Measurements from ENCODE around the gene LMX1B.

LMX1B gene

DNA sequence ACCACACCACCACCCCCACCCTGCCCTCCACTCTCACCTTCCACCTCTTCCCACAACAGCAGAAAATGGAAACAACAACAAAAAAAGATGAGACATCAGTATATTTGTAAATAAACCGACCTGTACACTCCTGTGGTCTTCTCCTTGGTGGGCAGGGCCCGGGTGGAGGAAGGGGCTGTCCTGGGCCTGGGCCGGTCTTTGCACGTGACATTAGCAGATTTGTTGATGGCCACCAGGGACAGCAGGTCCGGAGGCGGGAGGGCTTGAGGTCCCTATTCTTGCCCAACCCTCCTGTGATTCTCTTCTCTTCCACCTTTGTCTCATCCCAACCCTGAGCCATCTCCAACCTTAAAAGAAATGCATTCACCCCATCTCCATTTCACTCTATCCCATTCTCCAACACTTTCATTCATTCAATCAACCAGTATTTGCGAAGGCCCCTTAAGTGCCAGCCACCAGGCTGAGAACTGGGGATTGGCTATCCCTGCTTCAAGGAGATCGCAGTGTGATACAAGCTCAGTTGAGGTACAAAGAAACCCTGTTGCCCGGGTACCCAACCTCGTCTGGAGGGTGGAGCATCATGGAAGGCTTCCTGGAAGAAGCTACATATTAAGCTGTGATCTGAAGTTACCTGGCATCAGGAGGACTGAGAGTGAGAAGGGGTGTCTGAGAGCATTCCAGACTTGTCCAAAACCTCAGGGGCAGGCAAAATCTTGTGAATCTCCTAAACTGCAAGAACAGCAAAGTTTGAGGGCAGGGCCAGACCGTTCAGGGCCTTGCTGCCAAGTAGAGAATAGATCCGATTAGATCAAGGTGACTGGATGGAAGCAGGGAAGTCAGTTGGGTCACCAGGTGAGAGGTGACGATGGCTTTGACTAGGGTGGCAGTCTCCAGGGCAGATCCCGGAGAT lies 87.4 kb downstream of the LMX1B start:
- H3K27ac ChIP-seq: no peak overlapping the region
- peak; percentile 59 for DNase-seq (ENCODE audit: low spot score)
- TF ChIP-seq, protein P1, sequence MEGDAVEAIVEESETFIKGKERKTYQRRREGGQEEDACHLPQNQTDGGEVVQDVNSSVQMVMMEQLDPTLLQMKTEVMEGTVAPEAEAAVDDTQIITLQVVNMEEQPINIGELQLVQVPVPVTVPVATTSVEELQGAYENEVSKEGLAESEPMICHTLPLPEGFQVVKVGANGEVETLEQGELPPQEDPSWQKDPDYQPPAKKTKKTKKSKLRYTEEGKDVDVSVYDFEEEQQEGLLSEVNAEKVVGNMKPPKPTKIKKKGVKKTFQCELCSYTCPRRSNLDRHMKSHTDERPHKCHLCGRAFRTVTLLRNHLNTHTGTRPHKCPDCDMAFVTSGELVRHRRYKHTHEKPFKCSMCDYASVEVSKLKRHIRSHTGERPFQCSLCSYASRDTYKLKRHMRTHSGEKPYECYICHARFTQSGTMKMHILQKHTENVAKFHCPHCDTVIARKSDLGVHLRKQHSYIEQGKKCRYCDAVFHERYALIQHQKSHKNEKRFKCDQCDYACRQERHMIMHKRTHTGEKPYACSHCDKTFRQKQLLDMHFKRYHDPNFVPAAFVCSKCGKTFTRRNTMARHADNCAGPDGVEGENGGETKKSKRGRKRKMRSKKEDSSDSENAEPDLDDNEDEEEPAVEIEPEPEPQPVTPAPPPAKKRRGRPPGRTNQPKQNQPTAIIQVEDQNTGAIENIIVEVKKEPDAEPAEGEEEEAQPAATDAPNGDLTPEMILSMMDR (IDR thresholded peaks at IDR 0.05): no peak

DNA sequence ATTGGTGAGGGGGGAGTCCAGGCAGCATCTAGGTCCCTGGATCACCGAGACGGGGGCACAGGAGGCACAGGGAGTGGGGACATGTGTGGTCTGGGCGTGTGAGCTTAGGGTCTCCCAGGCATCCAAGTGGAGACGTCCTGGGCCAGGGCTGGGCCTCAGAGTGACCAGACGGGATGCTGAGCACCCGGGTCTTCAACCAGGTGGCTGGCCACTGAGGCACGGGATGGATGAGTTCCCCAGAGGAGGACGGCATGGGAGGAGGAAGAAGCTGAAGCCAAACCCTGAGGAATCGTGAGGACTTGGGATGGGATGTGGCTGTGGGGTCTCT lies 88.0 kb downstream of the LMX1B start:
- Histone ChIP-seq H3K4me3 (no peak overlapping the region), H3K27ac (no peak overlapping the region)
- TF ChIP-seq, protein P1 (IDR thresholded peaks at IDR 0.05): no peak
- DNase-seq (ENCODE audit: low spot score): peak; percentile 65

More for the DNA sequence above, 87.4 kb downstream of the LMX1B start:
- no peak overlapping the region for H3K4me3 ChIP-seq

DNA sequence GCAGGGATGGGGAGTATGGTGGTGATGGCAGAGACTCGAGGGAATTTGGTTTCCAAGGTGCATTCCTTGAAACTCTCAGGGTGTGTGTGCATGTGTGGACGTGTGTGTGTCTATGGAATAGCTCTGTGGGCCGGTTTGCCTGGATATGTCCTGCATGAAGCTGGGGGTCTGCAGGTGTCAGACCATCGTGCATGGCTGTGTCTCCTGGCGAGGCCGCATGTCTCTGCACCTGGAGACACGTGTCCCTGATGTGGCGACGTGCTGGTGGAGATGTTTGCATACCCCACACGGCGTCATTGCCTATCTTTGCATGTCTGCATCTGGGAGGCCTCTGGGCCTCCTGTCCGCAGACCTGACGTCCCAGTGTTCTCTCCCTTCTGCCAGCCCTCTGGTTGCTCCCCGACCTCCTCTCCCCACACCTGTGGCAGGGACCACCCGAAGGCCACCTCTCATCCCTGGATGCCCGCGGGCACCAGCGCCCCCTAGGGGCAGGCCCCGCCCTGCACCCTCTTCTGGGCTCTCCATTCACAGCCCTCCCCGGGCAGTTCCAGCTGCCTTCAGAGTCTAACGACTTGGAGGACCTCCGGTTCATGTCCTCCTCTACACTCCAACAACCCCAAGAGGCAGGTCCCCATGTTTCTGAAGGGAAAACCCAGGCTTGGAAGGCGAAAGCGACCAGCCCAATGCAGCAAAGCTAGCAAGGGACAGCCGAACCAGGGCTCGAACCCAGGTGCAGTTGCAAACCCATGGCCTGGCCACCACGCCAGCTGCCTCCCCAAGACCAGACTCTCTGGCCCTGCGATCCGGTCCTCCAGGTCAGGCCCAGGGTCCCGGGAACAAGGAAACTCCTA lies 88.6 kb downstream of the LMX1B start:
- peak; percentile 65 for DNase-seq (ENCODE audit: low spot score)
- no peak overlapping the region for H3K27ac ChIP-seq

DNA sequence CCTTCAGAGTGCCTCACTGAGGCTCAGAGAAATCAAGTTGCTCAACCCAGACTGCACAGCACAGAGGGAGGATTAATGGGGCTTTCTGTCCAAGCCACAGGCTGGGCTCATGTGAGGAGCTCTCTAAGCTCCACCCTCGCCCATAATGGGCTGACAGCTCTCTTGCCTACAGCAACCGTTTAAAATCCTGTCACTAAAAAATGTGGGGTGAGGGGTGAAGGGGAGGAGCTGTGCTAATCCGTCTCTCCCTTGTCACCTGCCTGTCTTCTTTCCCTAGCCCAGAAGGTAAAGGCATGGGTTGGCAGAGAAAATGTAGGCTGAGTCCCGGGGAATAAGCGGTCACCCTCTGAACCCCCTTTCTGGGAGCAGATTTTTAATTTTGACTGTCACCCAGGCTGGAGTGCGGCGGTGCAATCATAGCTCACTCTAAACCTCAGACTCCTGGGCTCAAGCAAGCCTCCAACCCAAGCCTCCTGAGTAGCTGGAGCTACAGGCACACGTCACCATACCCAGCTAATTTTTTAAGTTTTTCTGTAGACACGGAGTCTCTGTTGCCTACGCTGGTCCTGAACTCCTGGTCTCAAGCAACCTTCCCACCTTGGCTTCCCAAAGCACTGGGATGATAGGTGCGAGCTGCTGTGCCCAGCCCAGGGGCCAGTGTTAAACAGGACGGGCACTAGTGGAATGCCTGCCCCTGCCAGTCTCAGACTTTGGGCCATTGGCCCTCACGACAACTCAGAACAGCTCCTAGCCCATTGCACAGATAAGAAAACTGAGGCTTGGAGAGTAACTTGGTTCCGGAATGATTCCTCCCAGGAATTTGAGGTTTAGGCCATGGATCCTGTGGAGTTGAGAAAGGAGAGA lies 89.5 kb downstream of the LMX1B start:
- TF ChIP-seq, protein P1 (IDR thresholded peaks at IDR 0.05): no peak

More for the DNA sequence above, 88.6 kb downstream of the LMX1B start:
- TF ChIP-seq, protein P1 (IDR thresholded peaks at IDR 0.05): peak; percentile 20
- H3K4me3 ChIP-seq: no peak overlapping the region

DNA sequence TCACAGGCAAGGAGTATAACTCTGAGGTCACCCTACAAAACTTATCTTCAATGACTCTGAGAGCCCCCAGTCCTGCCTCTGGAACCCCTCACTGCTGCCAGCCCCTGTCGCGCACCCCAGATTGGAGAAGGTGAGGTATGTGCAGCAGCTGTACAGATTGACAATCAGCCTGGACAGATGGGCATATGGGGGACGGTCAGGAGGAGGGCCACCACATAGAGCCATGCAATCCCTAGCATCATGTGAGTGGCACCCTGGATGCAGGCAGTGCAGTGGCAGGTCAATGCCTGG lies 90.1 kb downstream of the LMX1B start:
- DNase-seq (ENCODE audit: low spot score): peak; percentile 45
- Histone ChIP-seq H3K27ac (no peak overlapping the region), H3K4me3 (no peak overlapping the region)
- TF ChIP-seq, protein P1 (IDR thresholded peaks at IDR 0.05): no peak

More for the DNA sequence above, 89.5 kb downstream of the LMX1B start:
- DNase-seq (ENCODE audit: low spot score): no peak
- Histone ChIP-seq H3K27ac (no peak overlapping the region), H3K4me3 (no peak overlapping the region)

DNA sequence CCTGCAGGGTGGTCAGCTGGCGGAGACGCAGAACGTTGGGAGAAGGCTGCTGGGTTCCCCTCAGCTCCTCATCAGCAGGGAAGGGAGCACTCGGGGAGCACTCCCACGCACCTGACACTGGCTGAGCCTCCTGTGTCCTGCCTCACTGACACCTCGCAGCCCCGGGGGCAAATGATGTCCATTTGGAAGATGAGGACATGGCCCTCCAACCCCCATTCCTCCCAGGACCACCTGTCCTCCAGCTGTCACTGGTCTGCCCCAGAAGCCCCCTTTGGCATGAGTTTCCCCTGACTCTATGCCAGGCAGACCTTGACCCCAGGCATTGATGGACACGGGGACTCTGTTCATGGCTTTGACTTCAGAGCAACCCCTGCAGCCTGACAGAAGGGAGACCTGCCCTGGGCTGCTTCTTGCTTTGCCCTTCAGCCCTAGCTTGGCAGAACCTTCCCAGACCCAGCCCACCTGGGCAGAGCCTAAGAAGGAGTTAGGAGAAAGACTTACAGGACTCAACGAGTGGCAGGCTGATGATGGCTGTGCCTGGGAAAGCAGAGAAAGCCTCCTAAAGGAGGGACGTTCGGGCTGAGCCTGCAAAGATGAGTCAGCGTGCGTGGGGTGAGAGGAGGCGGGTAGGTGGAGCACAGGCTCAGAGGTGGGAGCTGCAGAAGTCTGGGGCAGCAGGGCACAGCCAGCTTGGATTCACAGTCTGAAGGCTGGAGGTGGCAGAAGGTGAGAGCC lies 90.6 kb downstream of the LMX1B start:
- H3K4me3 ChIP-seq: no peak overlapping the region
- no peak overlapping the region for H3K27ac ChIP-seq
- TF ChIP-seq, protein P1 (IDR thresholded peaks at IDR 0.05): no peak
- DNase-seq (ENCODE audit: low spot score): no peak
